IPS DF 4.7 (cell line): ENCODE data around the gene RPLP2.

Experiments
- DNase-seq: peaks from one replicate; pipeline ENCODE4 v3.0.0-alpha.2; 2013; ENCODE audit warnings: low spot score; ENCODE audit errors: extremely low read depth

The RPLP2 gene

GRCh38 chr11:849104-849824 is 39.5 kb downstream of the RPLP2 start:
- DNase-seq = no peak

GRCh38 chr11:849951-850774 is 40.4 kb downstream of the RPLP2 start:
- DNase-seq = no peak

- no peak for DNase-seq
Observed at GRCh38 chr11:850775-851763, 41.3 kb downstream of the RPLP2 start.

GRCh38 chr11:852762-853161 is 43.0 kb downstream of the RPLP2 start:
- no peak for DNase-seq

GRCh38 chr11:853682-854448 is 44.1 kb downstream of the RPLP2 start:
- DNase-seq = no peak

- no peak for DNase-seq
Observed at GRCh38 chr11:854601-855329, 45.0 kb downstream of the RPLP2 start.

- DNase-seq = no peak
Observed at GRCh38 chr11:855330-855674, 45.5 kb downstream of the RPLP2 start.

GRCh38 chr11:855796-856195 is 46.0 kb downstream of the RPLP2 start:
- DNase-seq = no peak

- no peak for DNase-seq
Observed at GRCh38 chr11:856397-856796, 46.6 kb downstream of the RPLP2 start.

GRCh38 chr11:858053-858761 is 48.4 kb downstream of the RPLP2 start:
- DNase-seq = no peak

- no peak for DNase-seq
Observed at GRCh38 chr11:858762-859339, 49.1 kb downstream of the RPLP2 start.

GRCh38 chr11:859394-860131 is 49.8 kb downstream of the RPLP2 start:
- DNase-seq = no peak

- no peak for DNase-seq
Observed at GRCh38 chr11:860234-861104, 50.7 kb downstream of the RPLP2 start.

GRCh38 chr11:861105-861479 is 51.3 kb downstream of the RPLP2 start:
- DNase-seq = no peak

GRCh38 chr11:862081-862661 is 52.4 kb downstream of the RPLP2 start:
- no peak for DNase-seq
